H1 (cell line): ENCODE data around the gene RARB. TPM values are rescaled to one million over a fixed set of nuclear protein-coding genes. Genes with fewer than 3 reads are reported as not detected.

ENCODE experiments used
- CTCF ChIA-PET: fragments of 300-600 bp; sonication (Branson Sonifier 250); formaldehyde crosslinking; loops from one replicate; lab custom pipeline; 2021; ENCODE audit not compliant: partially characterized antibody; lab: Charles Lee
- POLR2A ChIA-PET: fragments of 300-600 bp; sonication (Branson Sonifier 250); formaldehyde crosslinking; loops from one replicate; lab custom pipeline; 2021; ENCODE audit warnings: inconsistent platforms; ENCODE audit not compliant: partially characterized antibody; lab: Charles Lee
- DNase-seq, 2 experiments: peaks; one replicate each; pipeline versions ENCODE4 v3.0.0 to v3.0.0-alpha.2; 2010 to 2022; ENCODE audit warnings: low spot score in 2 of 2, low read depth in 1 of 2, mixed read lengths in 1 of 2
- FAIRE-seq: peaks from 2 replicates; lab custom pipeline; 2011; peaks lifted over from hg19 to GRCh38; lab: Jason Lieb, UNC
- H2AFZ ChIP-seq: 2 replicates; pipeline ENCODE4 v1.8.1; 2012; ENCODE audit warnings: low read length, inconsistent platforms
- H2AK5ac ChIP-seq: 2 replicates; pipeline ENCODE4 v1.6.1; 2013; ENCODE audit warnings: low read depth, low read length
- H2BK120ac ChIP-seq: replicated peaks from 2 replicates; pipeline ENCODE3; 2013; ENCODE audit warnings: low read depth, low read length, inconsistent platforms
- H2BK12ac ChIP-seq: 2 replicates; pipeline ENCODE4 v1.6.1; 2013; ENCODE audit warnings: low read depth, low read length
- H2BK15ac ChIP-seq: 2 replicates; pipeline ENCODE4 v1.6.1; 2013; ENCODE audit warnings: low read length
- H2BK20ac ChIP-seq: 2 replicates; pipeline ENCODE4 v1.6.1; 2013; ENCODE audit warnings: low read length
- H2BK5ac ChIP-seq: 2 replicates; pipeline ENCODE4 v1.6.1; 2013; ENCODE audit warnings: low read depth, low read length
- H3K14ac ChIP-seq: 2 replicates; pipeline ENCODE4 v1.6.1; 2013; ENCODE audit warnings: inconsistent platforms; ENCODE audit not compliant: insufficient read length
- H3K18ac ChIP-seq: 2 replicates; pipeline ENCODE4 v1.6.1; 2013; ENCODE audit warnings: low read length; ENCODE audit errors: extremely low read depth
- H3K23ac ChIP-seq: 2 replicates; pipeline ENCODE4 v1.6.1; 2013; ENCODE audit warnings: inconsistent platforms; ENCODE audit not compliant: insufficient read length
- H3K23me2 ChIP-seq: 2 replicates; pipeline ENCODE4 v1.6.1; 2013; ENCODE audit warnings: low read depth, low read length
- H3K27ac ChIP-seq: 2 replicates; pipeline ENCODE4 v1.6.1; 2011; ENCODE audit warnings: low read depth, low read length, inconsistent platforms
- H3K27me3 ChIP-seq, 4 experiments: replicated peaks in 1 of 4; 1 replicate in 1 of 4; 2 replicates in 3 of 4; pipeline versions ENCODE4 v1.6.1 to v1.8.1; 2011 to 2013; ENCODE audit warnings: low read length in 3 of 4, mild to moderate bottlenecking in 3 of 4, inconsistent platforms in 2 of 4, mixed read lengths in 2 of 4, moderate library complexity in 1 of 4; ENCODE audit not compliant: control insufficient read depth in 3 of 4, insufficient read depth in 3 of 4; ENCODE audit errors: extremely low read depth in 1 of 4
- H3K36me3 ChIP-seq, 4 experiments: 2 replicates each; pipeline versions ENCODE4 v1.6.1 to v1.8.1; 2011 to 2013; ENCODE audit warnings: mild to moderate bottlenecking in 4 of 4, low read length in 3 of 4, moderate library complexity in 2 of 4, control low read depth in 1 of 4, inconsistent platforms in 1 of 4; ENCODE audit not compliant: insufficient read depth in 4 of 4, control insufficient read depth in 2 of 4
- H3K4ac ChIP-seq: replicated peaks from 2 replicates; pipeline ENCODE3; 2013; ENCODE audit warnings: low read length, low read depth, mixed read lengths, inconsistent platforms; ENCODE audit not compliant: insufficient read length
- H3K4me1 ChIP-seq, 4 experiments: replicated peaks in 1 of 4; 1 replicate in 1 of 4; 2 replicates in 3 of 4; pipeline versions ENCODE4 v1.6.1 to v1.8.1; 2011 to 2013; ENCODE audit warnings: low read length in 3 of 4, inconsistent platforms in 2 of 4, mixed read lengths in 1 of 4; ENCODE audit not compliant: insufficient read depth in 4 of 4, control insufficient read depth in 3 of 4
- H3K4me2 ChIP-seq, 2 experiments: 2 replicates each; pipeline versions ENCODE4 v1.6.1 to v1.8.1; 2011 to 2013; ENCODE audit warnings: low read depth in 2 of 2, low read length in 2 of 2, control low read depth in 1 of 2, inconsistent platforms in 1 of 2, mild to moderate bottlenecking in 1 of 2; ENCODE audit not compliant: insufficient read depth in 1 of 2
- H3K4me3 ChIP-seq, 4 experiments: fragments of 200-600, 300-600 bp in 1 of 4; sonication (generic), shearing (Covaris generic), sonication (Bioruptor Twin) in 1 of 4; 2 replicates each; pipeline versions ENCODE4 v1.5.1 to v1.8.1; 2011 to 2016; ENCODE audit warnings: low read length in 4 of 4, low read depth in 3 of 4, control low read depth in 2 of 4, inconsistent platforms in 2 of 4, mild to moderate bottlenecking in 2 of 4, mixed read lengths in 1 of 4, moderate library complexity in 1 of 4; ENCODE audit not compliant: insufficient read depth in 2 of 4; ENCODE audit errors: extremely low read depth in 1 of 4
- H3K56ac ChIP-seq: replicated peaks from 2 replicates; pipeline ENCODE3; 2013; ENCODE audit warnings: low read depth, mild to moderate bottlenecking, mixed read lengths, low read length, inconsistent platforms; ENCODE audit not compliant: insufficient read length
- H3K79me1 ChIP-seq: 2 replicates; pipeline ENCODE4 v1.6.1; 2013; ENCODE audit warnings: low read depth, low read length, control low read depth
- H3K79me2 ChIP-seq, 2 experiments: 2 replicates each; pipeline versions ENCODE4 v1.6.1 to v1.8.1; 2012 to 2013; ENCODE audit warnings: low read length in 2 of 2, mild to moderate bottlenecking in 2 of 2, inconsistent platforms in 1 of 2; ENCODE audit not compliant: insufficient read depth in 2 of 2, control insufficient read depth in 1 of 2
- H3K9ac ChIP-seq, 4 experiments: replicated peaks in 1 of 4; 1 replicate in 1 of 4; 2 replicates in 3 of 4; pipeline versions ENCODE4 v1.6.1 to v1.8.1; 2011 to 2013; ENCODE audit warnings: low read depth in 3 of 4, low read length in 3 of 4, control low read depth in 2 of 4, mild to moderate bottlenecking in 2 of 4, moderate library complexity in 2 of 4, inconsistent platforms in 1 of 4; ENCODE audit errors: extremely low read depth in 1 of 4
- H3K9me3 ChIP-seq, 2 experiments: 2 replicates each; pipeline versions ENCODE4 v1.6.1 to v1.8.1; 2012 to 2013; ENCODE audit warnings: mild to moderate bottlenecking in 2 of 2, moderate library complexity in 2 of 2, control low read depth in 1 of 2, inconsistent platforms in 1 of 2, low read depth in 1 of 2, low read length in 1 of 2, mixed read lengths in 1 of 2; ENCODE audit not compliant: insufficient read depth in 2 of 2
- H4K20me1 ChIP-seq, 2 experiments: replicated peaks in 1 of 2; 2 replicates each; pipeline versions ENCODE3 to v1.8.1; 2011 to 2013; ENCODE audit warnings: inconsistent platforms in 2 of 2, low read length in 2 of 2, mild to moderate bottlenecking in 1 of 2; ENCODE audit not compliant: insufficient read depth in 2 of 2, control insufficient read depth in 1 of 2
- H4K5ac ChIP-seq: 2 replicates; pipeline ENCODE4 v1.6.1; 2013; ENCODE audit warnings: low read length, low read depth, mixed read lengths, inconsistent platforms; ENCODE audit not compliant: insufficient read length
- H4K8ac ChIP-seq: 2 replicates; pipeline ENCODE4 v1.8.0; 2013; ENCODE audit warnings: mild to moderate bottlenecking, moderate library complexity, low read length, inconsistent platforms; ENCODE audit not compliant: insufficient read depth; ENCODE audit errors: extremely low read depth
- H4K91ac ChIP-seq: replicated peaks from 2 replicates; pipeline ENCODE3; 2013; ENCODE audit warnings: low read length, mixed read lengths, inconsistent platforms; ENCODE audit not compliant: insufficient read length
- ASH2L ChIP-seq: fragments of 200-600, 300-600 bp; sonication (generic); IDR thresholded peaks from one replicate; pipeline ENCODE4 v1.7.1; 2017; ENCODE audit warnings: low read length
- CREB1 ChIP-seq: IDR thresholded peaks from 2 replicates; pipeline ENCODE4 v1.6.1; 2012; ENCODE audit warnings: inconsistent platforms
- EZH2 ChIP-seq: fragments of 200-600 bp; sonication (generic); IDR thresholded peaks from 2 replicates; pipeline ENCODE4 v1.7.1; 2012; ENCODE audit warnings: low read depth, mild to moderate bottlenecking, moderate library complexity, low read length, inconsistent platforms; ENCODE audit not compliant: severe bottlenecking
- JUND ChIP-seq: IDR thresholded peaks from 2 replicates; pipeline ENCODE4 v1.6.1; 2011; ENCODE audit warnings: mild to moderate bottlenecking, improper control_type of control experiment, low read length
- KDM1A ChIP-seq: fragments of 200-600, 300-600 bp; sonication (generic); IDR thresholded peaks from 2 replicates; pipeline ENCODE4 v1.7.1; 2016; ENCODE audit warnings: mild to moderate bottlenecking, low read length, borderline replicate concordance
- MAX ChIP-seq: IDR thresholded peaks from 2 replicates; pipeline ENCODE4 v1.6.1; 2012; ENCODE audit warnings: inconsistent platforms
- NRF1 ChIP-seq: IDR thresholded peaks from 2 replicates; pipeline ENCODE4 v1.6.1; 2011; ENCODE audit warnings: mild to moderate bottlenecking, low read depth, low read length, improper control_type of control experiment
- POLR2A ChIP-seq, 2 experiments: IDR thresholded peaks; 1 replicate in 1 of 2; 2 replicates in 1 of 2; pipeline ENCODE4 v1.6.1; 2011; ENCODE audit warnings: low read depth in 2 of 2, low read length in 2 of 2, mild to moderate bottlenecking in 2 of 2; ENCODE audit errors: control extremely low read depth in 1 of 2
- RAD21 ChIP-seq, 2 experiments: IDR thresholded peaks in 1 of 2; conservative IDR thresholded peaks in 1 of 2; 2 replicates each; pipeline ENCODE4 v1.6.1; 2011; ENCODE audit warnings: low read depth in 2 of 2, low read length in 2 of 2, improper control_type of control experiment in 1 of 2, inconsistent platforms in 1 of 2, mild to moderate bottlenecking in 1 of 2, moderate library complexity in 1 of 2
- RXRA ChIP-seq: IDR thresholded peaks from 2 replicates; pipeline ENCODE4 v1.6.1; 2011; ENCODE audit warnings: low read depth, mild to moderate bottlenecking, low read length, moderate library complexity; ENCODE audit not compliant: insufficient read depth
- SIN3A ChIP-seq, 2 experiments: IDR thresholded peaks in 1 of 2; conservative IDR thresholded peaks in 1 of 2; 2 replicates each; pipeline ENCODE4 v1.6.1; 2011 to 2012; ENCODE audit warnings: low read length in 2 of 2, improper control_type of control experiment in 1 of 2, low read depth in 1 of 2, mild to moderate bottlenecking in 1 of 2
- TAF7 ChIP-seq: optimal IDR thresholded peaks from 2 replicates; pipeline ENCODE3; 2011; ENCODE audit warnings: low read depth, mild to moderate bottlenecking, inconsistent platforms, low read length, moderate library complexity, borderline replicate concordance
- TCF12 ChIP-seq: IDR thresholded peaks from 2 replicates; pipeline ENCODE4 v1.6.1; 2011; ENCODE audit warnings: low read depth, mild to moderate bottlenecking, low read length
- TEAD4 ChIP-seq: IDR thresholded peaks from 2 replicates; pipeline ENCODE4 v1.6.1; 2012; ENCODE audit warnings: low read depth, low read length, inconsistent platforms, mixed read lengths
- YY1 ChIP-seq: IDR thresholded peaks from 2 replicates; pipeline ENCODE4 v1.6.1; 2011; ENCODE audit warnings: low read depth, mild to moderate bottlenecking, low read length
- WGBS, 2 experiments: shearing (Covaris generic) in 1 of 2; methylation state at CpG; one replicate each; pipeline versions ENCODE4 v1.1.6 to v1.1.7; 2013 to 2015; ENCODE audit warnings: low lambda C conversion rate in 2 of 2, mixed read lengths in 2 of 2, inconsistent platforms in 1 of 2, low coverage in 1 of 2, missing lambda C conversion rate in 1 of 2; ENCODE audit not compliant: insufficient replicate concordance in 2 of 2, insufficient coverage in 1 of 2, insufficient read length in 1 of 2; ENCODE audit errors: extremely low coverage in 1 of 2, missing lambda C conversion rate in 1 of 2; 5-methylcytosine and 5-hydroxymethylcytosine counted together
- polyA plus RNA-seq, 7 experiments: library from polyadenylated mRNA; depleted of rRNA in 3 of 7; stranded (reverse) in 5 of 7; unstranded in 2 of 7; fragments of >200 nt in 5 of 7; fragments of 200-250 nt in 2 of 7; gene quantifications; 1 replicate in 5 of 7; 2 replicates in 1 of 7; 4 replicates in 1 of 7; pipeline versions ENCODE4 v1.2.1 to v1.2.3, GENCODE V29; 2011 to 2013; ENCODE audit warnings: missing spikeins in 2 of 7, mixed read lengths in 2 of 7
- total RNA-seq: library from RNA; stranded (reverse); fragmentation: NEBNext Ultra II Directional; extraction: Animal tissue kit (Norgen Biotek cat#: 25700); gene quantifications from 2 replicates; pipeline ENCODE4 v1.2.1, GENCODE V29; 2021

The RARB gene
- total and polyA plus RNA-seq, 2 of the 8 experiments (the other 6 are each of a cell fraction or from before 2014, with no cell fraction given), result 0.15 to 0.22 TPM

GRCh38 chr3:25583343-25583742 lies 155.3 kb downstream of the RARB start:
- Histone ChIP-seq H3K79me1 (no peaks in the 10 kb centered on the region), H3K4me3 (no peak overlapping the region), H3K14ac (no peak overlapping the region), H3K18ac (no peak overlapping the region), H3K9ac (no peak overlapping the region), H2AK5ac (no peak overlapping the region), H2BK120ac (no peak overlapping the region), H2BK20ac (no peak overlapping the region), H4K8ac (no peak overlapping the region), H3K4ac (no peak overlapping the region), H3K27me3 (no peaks in the 10 kb centered on the region), H3K4me1 (no peaks in the 10 kb centered on the region), H4K5ac (no peak overlapping the region), H3K4me2 (no peak overlapping the region), H2AFZ (no peak overlapping the region), H3K79me2 (no peaks in the 10 kb centered on the region), H4K20me1 (no peaks in the 10 kb centered on the region), H4K91ac (no peak overlapping the region), H2BK5ac (no peak overlapping the region), H3K23me2 (no peaks in the 10 kb centered on the region), H3K36me3 (no peaks in the 10 kb centered on the region), H3K56ac (no peak overlapping the region), H2BK15ac (no peak overlapping the region), H3K23ac (no peak overlapping the region), H3K27ac (no peak overlapping the region), H2BK12ac (no peak overlapping the region), H3K9me3 (no peaks in the 10 kb centered on the region)
- CTCF ChIA-PET, result interaction anchor here (0.5 to 7.0 kb wide), 3 partner anchors 9 to 44 kb away, joined by 3 to 44 read pairs (median 4); no protein-coding TSS in a partner anchor
- FAIRE-seq (no peak), DNase-seq (no peak)
- WGBS, 2 experiments, result 96% methylated on average over 10 of the region's 10 CpGs; no CpG with 5 or more reads in 1 of the 2 experiments
- POLR2A ChIA-PET, result no interaction called here
- TF ChIP-seq YY1, result no peak
- no peak for TF ChIP-seq TAF7
- TF ChIP-seq TEAD4, result no peak
- no peak for TF ChIP-seq CREB1
- no peak for TF ChIP-seq NRF1
- no peak for TF ChIP-seq SIN3A (conservative IDR thresholded peaks at IDR 0.05 in 1 of 2, IDR thresholded peaks at IDR 0.05 in 1 of 2; ENCODE audit: low read depth in 1 of 2, low read length in 2 of 2)
- no peak for TF ChIP-seq RAD21 (IDR thresholded peaks at IDR 0.05 in 1 of 2, conservative IDR thresholded peaks at IDR 0.05 in 1 of 2; ENCODE audit: low read depth in 2 of 2, low read length in 2 of 2)
- no peak for TF ChIP-seq RXRA
- no peak for TF ChIP-seq TCF12
- TF ChIP-seq MAX, result no peak
- no peak for TF ChIP-seq ASH2L
- TF ChIP-seq EZH2, result no peak
- TF ChIP-seq JUND, result no peak
- no peak for TF ChIP-seq POLR2A (IDR thresholded peaks at IDR 0.05; ENCODE audit: control extremely low read depth in 1 of 2, low read depth in 2 of 2, low read length in 2 of 2)
- TF ChIP-seq KDM1A, result no peak
